ENCODE measurements around the gene CSTB.

DNA sequence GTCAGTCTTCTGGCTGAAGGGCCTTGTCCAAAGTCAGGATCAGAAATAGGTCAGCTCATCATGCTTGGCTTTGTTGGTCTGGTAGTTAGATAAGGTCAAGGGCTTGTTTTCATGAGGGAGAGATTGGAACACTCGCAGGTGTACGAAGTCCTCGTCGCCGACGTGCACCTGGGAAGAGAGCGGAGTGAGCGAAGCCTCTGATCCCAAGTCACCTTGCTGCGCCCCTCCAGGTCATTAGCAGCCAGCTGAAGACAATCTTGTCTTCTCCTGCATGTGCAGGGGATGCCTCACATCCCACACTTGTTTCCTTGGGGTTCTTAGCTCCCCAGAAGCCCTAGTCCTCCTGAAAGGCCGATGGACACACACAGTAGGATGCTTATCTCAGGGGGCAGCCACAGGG is 1.9 kb downstream of the CSTB start:
- TF ChIP-seq, protein P1, sequence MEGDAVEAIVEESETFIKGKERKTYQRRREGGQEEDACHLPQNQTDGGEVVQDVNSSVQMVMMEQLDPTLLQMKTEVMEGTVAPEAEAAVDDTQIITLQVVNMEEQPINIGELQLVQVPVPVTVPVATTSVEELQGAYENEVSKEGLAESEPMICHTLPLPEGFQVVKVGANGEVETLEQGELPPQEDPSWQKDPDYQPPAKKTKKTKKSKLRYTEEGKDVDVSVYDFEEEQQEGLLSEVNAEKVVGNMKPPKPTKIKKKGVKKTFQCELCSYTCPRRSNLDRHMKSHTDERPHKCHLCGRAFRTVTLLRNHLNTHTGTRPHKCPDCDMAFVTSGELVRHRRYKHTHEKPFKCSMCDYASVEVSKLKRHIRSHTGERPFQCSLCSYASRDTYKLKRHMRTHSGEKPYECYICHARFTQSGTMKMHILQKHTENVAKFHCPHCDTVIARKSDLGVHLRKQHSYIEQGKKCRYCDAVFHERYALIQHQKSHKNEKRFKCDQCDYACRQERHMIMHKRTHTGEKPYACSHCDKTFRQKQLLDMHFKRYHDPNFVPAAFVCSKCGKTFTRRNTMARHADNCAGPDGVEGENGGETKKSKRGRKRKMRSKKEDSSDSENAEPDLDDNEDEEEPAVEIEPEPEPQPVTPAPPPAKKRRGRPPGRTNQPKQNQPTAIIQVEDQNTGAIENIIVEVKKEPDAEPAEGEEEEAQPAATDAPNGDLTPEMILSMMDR (IDR thresholded peaks at IDR 0.05): no peak
- no peak for TF ChIP-seq EP300 (IDR thresholded peaks at IDR 0.05)
- no peak for TF ChIP-seq POLR2A (IDR thresholded peaks at IDR 0.05)

All from tibial nerve (tissue), 4 donors.